KMS-11 (cell line): Measurements from ENCODE around the gene CD81.

Source experiments
- H2AFZ ChIP-seq: fragments of 200-600 bp; sonication (generic); 2 replicates; pipeline ENCODE4 v1.6.1; 2016; ENCODE audit warnings: antibody characterized with exemption, mixed run types, low read depth
- H3K27ac ChIP-seq: fragments of 200-600 bp; sonication (generic); 2 replicates; pipeline ENCODE4 v1.6.1; 2016; ENCODE audit warnings: mild to moderate bottlenecking, mixed run types
- H3K27me3 ChIP-seq: fragments of 200-600 bp; sonication (generic); 2 replicates; pipeline ENCODE4 v1.6.1; 2017; ENCODE audit warnings: mild to moderate bottlenecking, low read depth, mixed run types, moderate library complexity; ENCODE audit not compliant: insufficient read depth
- H3K36me3 ChIP-seq: fragments of 200-600 bp; sonication (generic); 2 replicates; pipeline ENCODE4 v1.6.1; 2017; ENCODE audit warnings: mild to moderate bottlenecking, mixed run types; ENCODE audit not compliant: insufficient read depth
- H3K4me1 ChIP-seq: fragments of 200-600 bp; sonication (generic); 2 replicates; pipeline ENCODE4 v1.6.1; 2016; ENCODE audit warnings: mild to moderate bottlenecking, low read depth, mixed run types; ENCODE audit not compliant: poor library complexity, severe bottlenecking
- H3K4me2 ChIP-seq: fragments of 200-600 bp; sonication (generic); 2 replicates; pipeline ENCODE4 v1.7.0; 2016; ENCODE audit warnings: mild to moderate bottlenecking, mixed run types
- H3K4me3 ChIP-seq: fragments of 200-600 bp; sonication (generic); IDR thresholded peaks from 2 replicates; pipeline ENCODE4 v1.6.1; 2017; ENCODE audit warnings: low read depth, low read length, mixed read lengths; ENCODE audit not compliant: insufficient read depth
- H3K79me2 ChIP-seq: fragments of 200-600 bp; sonication (generic); 2 replicates; pipeline ENCODE4 v1.6.1; 2016; ENCODE audit warnings: low read depth, mixed run types; ENCODE audit not compliant: insufficient read depth
- H3K9ac ChIP-seq: fragments of 200-600 bp; sonication (generic); 2 replicates; pipeline ENCODE4 v1.6.1; 2016; ENCODE audit warnings: mild to moderate bottlenecking, mixed run types
- H4K20me1 ChIP-seq: fragments of 200-600 bp; sonication (generic); 2 replicates; pipeline ENCODE4 v1.6.1; 2016; ENCODE audit warnings: mild to moderate bottlenecking, mixed run types; ENCODE audit not compliant: insufficient read depth
- TF ChIP-seq, protein P1 (sequence below): fragments of 200-600 bp; sonication (generic); conservative IDR thresholded peaks from 2 replicates; pipeline ENCODE4 v1.6.1; 2017; ENCODE audit warnings: low read depth, mild to moderate bottlenecking, antibody characterized with exemption, low read length, moderate library complexity, mixed read lengths

The CD81 gene

DNA sequence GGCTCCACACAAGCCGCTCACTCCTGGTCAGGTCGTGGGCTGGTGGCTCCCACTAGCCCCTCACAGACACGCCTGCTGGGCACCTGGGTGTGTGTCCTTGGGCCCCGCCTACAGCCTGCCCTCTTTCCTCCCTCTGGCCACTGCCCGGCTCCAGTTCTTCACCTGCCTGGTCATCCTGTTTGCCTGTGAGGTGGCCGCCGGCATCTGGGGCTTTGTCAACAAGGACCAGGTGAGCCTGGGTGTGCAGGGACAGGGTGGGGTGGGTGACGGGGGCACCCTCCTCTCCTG is 17.7 kb downstream of the CD81 start:
- Histone ChIP-seq H3K27me3 (no peaks in the 10 kb centered on the region), H2AFZ (no peak overlapping the region), H3K4me2 (no peak overlapping the region), H3K4me1 (peaks cover 6% of the 10 kb centered on the region), H4K20me1 (no peaks in the 10 kb centered on the region), H3K27ac (no peak overlapping the region), H3K79me2 (no peaks in the 10 kb centered on the region), H3K9ac (no peak overlapping the region), H3K36me3 (no peaks in the 10 kb centered on the region), H3K4me3 (no peak overlapping the region)
- TF ChIP-seq, protein P1, sequence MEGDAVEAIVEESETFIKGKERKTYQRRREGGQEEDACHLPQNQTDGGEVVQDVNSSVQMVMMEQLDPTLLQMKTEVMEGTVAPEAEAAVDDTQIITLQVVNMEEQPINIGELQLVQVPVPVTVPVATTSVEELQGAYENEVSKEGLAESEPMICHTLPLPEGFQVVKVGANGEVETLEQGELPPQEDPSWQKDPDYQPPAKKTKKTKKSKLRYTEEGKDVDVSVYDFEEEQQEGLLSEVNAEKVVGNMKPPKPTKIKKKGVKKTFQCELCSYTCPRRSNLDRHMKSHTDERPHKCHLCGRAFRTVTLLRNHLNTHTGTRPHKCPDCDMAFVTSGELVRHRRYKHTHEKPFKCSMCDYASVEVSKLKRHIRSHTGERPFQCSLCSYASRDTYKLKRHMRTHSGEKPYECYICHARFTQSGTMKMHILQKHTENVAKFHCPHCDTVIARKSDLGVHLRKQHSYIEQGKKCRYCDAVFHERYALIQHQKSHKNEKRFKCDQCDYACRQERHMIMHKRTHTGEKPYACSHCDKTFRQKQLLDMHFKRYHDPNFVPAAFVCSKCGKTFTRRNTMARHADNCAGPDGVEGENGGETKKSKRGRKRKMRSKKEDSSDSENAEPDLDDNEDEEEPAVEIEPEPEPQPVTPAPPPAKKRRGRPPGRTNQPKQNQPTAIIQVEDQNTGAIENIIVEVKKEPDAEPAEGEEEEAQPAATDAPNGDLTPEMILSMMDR: no peak

DNA sequence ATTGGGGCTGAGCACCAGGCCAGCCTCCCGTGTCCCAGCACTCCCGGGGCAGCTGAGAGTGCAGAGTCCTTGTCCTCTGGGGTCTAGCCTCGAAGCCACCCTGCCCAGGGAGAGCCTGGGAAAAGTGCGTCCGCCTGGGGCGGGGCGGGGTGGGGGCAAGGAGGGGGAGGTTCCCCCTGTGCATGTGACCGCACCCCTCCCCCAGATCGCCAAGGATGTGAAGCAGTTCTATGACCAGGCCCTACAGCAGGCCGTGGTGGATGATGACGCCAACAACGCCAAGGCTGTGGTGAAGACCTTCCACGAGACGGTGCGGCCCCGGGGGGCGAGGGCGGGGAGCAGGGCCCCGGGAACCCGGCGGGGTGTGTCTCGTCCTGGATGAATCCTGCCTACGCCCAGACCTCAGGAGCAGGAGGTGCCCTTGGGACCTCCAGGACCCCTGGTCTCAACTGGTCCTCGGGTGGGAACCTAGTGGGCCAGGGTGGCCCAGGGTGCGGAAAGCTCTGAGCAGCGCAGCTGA is 18.2 kb downstream of the CD81 start:
- no peak overlapping the region for H3K4me3 ChIP-seq
- peaks cover 6% of the 10 kb centered on the region for H3K4me1 ChIP-seq
- H3K36me3 ChIP-seq: no peaks in the 10 kb centered on the region
- no peak overlapping the region for H3K27ac ChIP-seq
- H3K9ac ChIP-seq: no peak overlapping the region
- no peak overlapping the region for H3K4me2 ChIP-seq
- no peaks in the 10 kb centered on the region for H3K79me2 ChIP-seq
- no peak overlapping the region for H2AFZ ChIP-seq
- H3K27me3 ChIP-seq: no peaks in the 10 kb centered on the region
- H4K20me1 ChIP-seq: no peaks in the 10 kb centered on the region
- TF ChIP-seq, protein P1: no peak

DNA sequence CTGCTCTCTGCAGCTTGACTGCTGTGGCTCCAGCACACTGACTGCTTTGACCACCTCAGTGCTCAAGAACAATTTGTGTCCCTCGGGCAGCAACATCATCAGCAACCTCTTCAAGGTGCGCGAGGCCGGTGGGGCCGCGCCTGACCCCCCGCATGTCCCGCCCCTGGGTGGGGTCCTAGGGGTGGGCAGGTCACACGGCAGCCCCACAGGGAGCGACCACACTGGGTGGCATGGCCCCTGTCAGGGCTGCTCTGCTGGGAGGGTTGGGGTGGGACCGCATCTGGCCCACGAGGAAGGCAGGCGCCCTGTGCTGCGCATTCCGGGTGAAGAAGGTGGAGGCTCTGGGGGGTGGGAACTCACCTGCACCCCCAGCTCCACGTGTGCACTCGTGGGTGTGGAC is 18.7 kb downstream of the CD81 start:
- Histone ChIP-seq H3K9ac (no peak overlapping the region), H3K27ac (no peak overlapping the region), H2AFZ (no peak overlapping the region), H3K4me2 (no peak overlapping the region), H4K20me1 (no peaks in the 10 kb centered on the region), H3K4me1 (peaks cover 6% of the 10 kb centered on the region), H3K36me3 (no peaks in the 10 kb centered on the region), H3K79me2 (peaks cover 3% of the 10 kb centered on the region; the same call in 1 of the 2 replicates), H3K4me3 (no peak overlapping the region), H3K27me3 (no peaks in the 10 kb centered on the region)
- TF ChIP-seq, protein P1: no peak

DNA sequence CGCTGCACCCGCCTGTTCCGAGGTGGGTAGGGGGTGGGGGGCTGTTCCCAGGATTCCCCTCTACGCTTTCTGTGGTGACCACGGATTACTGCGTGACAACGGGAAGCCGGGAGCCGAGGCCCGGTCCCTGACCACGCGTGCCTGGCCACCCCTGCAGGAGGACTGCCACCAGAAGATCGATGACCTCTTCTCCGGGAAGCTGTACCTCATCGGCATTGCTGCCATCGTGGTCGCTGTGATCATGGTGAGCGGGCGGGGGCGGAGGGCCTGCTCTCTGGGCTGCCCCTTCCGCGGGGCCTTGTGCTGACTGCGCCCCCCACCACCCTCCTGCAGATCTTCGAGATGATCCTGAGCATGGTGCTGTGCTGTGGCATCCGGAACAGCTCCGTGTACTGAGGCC is 19.4 kb downstream of the CD81 start:
- H3K27me3 ChIP-seq: no peaks in the 10 kb centered on the region
- no peak overlapping the region for H2AFZ ChIP-seq
- H3K36me3 ChIP-seq: no peaks in the 10 kb centered on the region
- no peak overlapping the region for H3K4me2 ChIP-seq
- no peaks in the 10 kb centered on the region for H4K20me1 ChIP-seq
- no peak overlapping the region for H3K4me3 ChIP-seq
- peaks cover 9% of the 10 kb centered on the region; the same call in 1 of the 2 replicates for H3K79me2 ChIP-seq
- H3K27ac ChIP-seq: no peak overlapping the region
- peaks cover 6% of the 10 kb centered on the region for H3K4me1 ChIP-seq
- TF ChIP-seq, protein P1: no peak
- no peak overlapping the region for H3K9ac ChIP-seq
